Measurements from ENCODE around the gene FHOD1. TPM values are rescaled to one million over a fixed set of nuclear protein-coding genes. Genes with fewer than 3 reads are reported as not detected.

The FHOD1 gene
- total and polyA plus RNA-seq, 2 of the 4 experiments (the other 2 are of a cell fraction) = 13.8 to 64.0 TPM

DNA sequence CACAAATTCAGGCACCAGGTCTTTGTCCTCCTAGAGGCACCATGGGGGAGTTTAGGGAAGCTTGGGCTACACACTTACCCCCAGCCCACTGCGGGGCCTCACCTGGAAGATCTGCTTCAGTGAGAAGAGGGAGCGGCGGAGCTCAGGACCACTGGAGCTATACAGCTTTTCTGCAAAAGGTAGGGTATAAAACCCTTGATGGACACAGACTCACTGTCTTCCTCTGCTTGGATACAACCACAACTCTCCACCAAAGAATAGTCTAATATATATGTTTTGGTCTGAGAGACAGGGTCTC, 9.1 kb downstream of the FHOD1 start:
- Histone ChIP-seq H3K56ac (ENCODE audit: extremely low read depth, insufficient read depth, low read length) (no peak overlapping the region), H2BK5ac (ENCODE audit: low read depth, low read length, poor library complexity, severe bottlenecking) (no peak overlapping the region), H3K27ac (ENCODE audit: insufficient read depth, low read length) (no peak overlapping the region), H3K9ac (ENCODE audit: low read depth, low read length) (no peak overlapping the region), H3K9me1 (ENCODE audit: insufficient read depth, low read length) (peaks cover 26% of the 10 kb centered on the region), H4K91ac (ENCODE audit: insufficient read depth, low read depth, low read length) (no peak overlapping the region), H3K27me3 (ENCODE audit: control insufficient read depth, insufficient read depth, low read length) (no peaks in the 10 kb centered on the region), H4K8ac (ENCODE audit: low read depth in 2 of 2, low read length in 2 of 2) (no peak overlapping the region), H3K4me2 (ENCODE audit: low read depth, low read length) (no peak overlapping the region), H2BK120ac (ENCODE audit: low read depth, low read length) (no peak overlapping the region), H2BK15ac (ENCODE audit: low read depth, low read length) (no peak overlapping the region), H3K4me3 (ENCODE audit: insufficient read depth, low read depth, low read length) (no peak overlapping the region), H3K4me1 (ENCODE audit: control insufficient read depth, insufficient read depth, low read length) (peaks cover 21% of the 10 kb centered on the region), H3K18ac (ENCODE audit: low read depth, low read length) (no peak overlapping the region), H2AFZ (replicated peaks; ENCODE audit: low read length, poor library complexity) (no peak overlapping the region), H2AK5ac (ENCODE audit: low read depth, low read length) (no peak overlapping the region), H3K79me1 (ENCODE audit: low read depth in 1 of 2, low read length in 2 of 2) (peaks cover 30 to 70% of the 10 kb centered on the region in 2 experiments; a peak in 3 of 4 replicates), H3K36me3 (ENCODE audit: control insufficient read depth, insufficient read depth, low read length) (peaks cover 50% of the 10 kb centered on the region), H3K14ac (replicated peaks; ENCODE audit: low read depth, low read length) (no peak overlapping the region), H4K20me1 (ENCODE audit: insufficient read depth, low read length) (no peaks in the 10 kb centered on the region; the same call in 1 of the 2 replicates), H3K9me3 (ENCODE audit: control insufficient read depth, insufficient read depth, low read length) (no peaks in the 10 kb centered on the region), H3K23ac (ENCODE audit: low read depth, low read length) (no peak overlapping the region), H2AK9ac (replicated peaks; ENCODE audit: low read depth, low read length, poor library complexity) (no peak overlapping the region), H4K5ac (ENCODE audit: low read depth, low read length) (no peak overlapping the region), H3K4ac (ENCODE audit: low read depth, low read length) (no peak overlapping the region), H2BK20ac (ENCODE audit: low read depth, low read length) (no peak overlapping the region)
- DNase-seq (no peak), ATAC-seq (ENCODE audit: low read depth) (no peak)
- CTCF ChIA-PET = no interaction called here
- POLR2A ChIA-PET (ENCODE audit: unreplicated experiment) = no interaction called here
- intact Hi-C loops (cut with micrococcal nuclease) (no loop called here), in situ Hi-C loops (cut with MboI; ENCODE audit: low sequenced_read_pairs) (no loop called here), dilution Hi-C loops (cut with HindIII; ENCODE audit: low sequenced_read_pairs, unreplicated experiment) (no loop called here)
- no TSS peak for BruUV-seq (replicated peaks)
- no CpG with 5 or more reads among the region's 3 CpGs for WGBS, 2 experiments (ENCODE audit: extremely low coverage in 2 of 2, insufficient read length in 1 of 2)
- TF ChIP-seq FOS (IDR thresholded peaks at IDR 0.05; ENCODE audit: low read depth, low read length) (no peak), POLR2A (IDR thresholded peaks at IDR 0.05; ENCODE audit: low read depth, low read length) (no peak), SMC3 (IDR thresholded peaks at IDR 0.05; ENCODE audit: low read depth, low read length) (no peak), RCOR1 (IDR thresholded peaks at IDR 0.05; ENCODE audit: insufficient replicate concordance, low read length) (no peak), CHD1 (IDR thresholded peaks at IDR 0.05; ENCODE audit: low read depth, low read length) (no peak), BHLHE40 (IDR thresholded peaks at IDR 0.05; ENCODE audit: low read depth, low read length) (no peak), NFE2L2 (IDR thresholded peaks at IDR 0.05; ENCODE audit: low read depth, low read length) (no peak), CEBPB (IDR thresholded peaks at IDR 0.05; ENCODE audit: low read depth, low read length) (no peak), MAZ (IDR thresholded peaks at IDR 0.05; ENCODE audit: borderline replicate concordance, low read depth, low read length) (no peak), RAD21 (IDR thresholded peaks at IDR 0.05; ENCODE audit: low read length) (no peak), MXI1 (IDR thresholded peaks at IDR 0.05; ENCODE audit: borderline replicate concordance, low read depth, low read length) (no peak), RFX5 (IDR thresholded peaks at IDR 0.05; ENCODE audit: low read depth, low read length) (no peak), MAFK (IDR thresholded peaks at IDR 0.05; ENCODE audit: low read depth, low read length) (no peak)
- TF ChIP-seq, protein P1, sequence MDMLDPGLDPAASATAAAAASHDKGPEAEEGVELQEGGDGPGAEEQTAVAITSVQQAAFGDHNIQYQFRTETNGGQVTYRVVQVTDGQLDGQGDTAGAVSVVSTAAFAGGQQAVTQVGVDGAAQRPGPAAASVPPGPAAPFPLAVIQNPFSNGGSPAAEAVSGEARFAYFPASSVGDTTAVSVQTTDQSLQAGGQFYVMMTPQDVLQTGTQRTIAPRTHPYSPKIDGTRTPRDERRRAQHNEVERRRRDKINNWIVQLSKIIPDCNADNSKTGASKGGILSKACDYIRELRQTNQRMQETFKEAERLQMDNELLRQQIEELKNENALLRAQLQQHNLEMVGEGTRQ (IDR thresholded peaks at IDR 0.05; ENCODE audit: low read depth, low read length) = no peak
- TF ChIP-seq, protein P2, sequence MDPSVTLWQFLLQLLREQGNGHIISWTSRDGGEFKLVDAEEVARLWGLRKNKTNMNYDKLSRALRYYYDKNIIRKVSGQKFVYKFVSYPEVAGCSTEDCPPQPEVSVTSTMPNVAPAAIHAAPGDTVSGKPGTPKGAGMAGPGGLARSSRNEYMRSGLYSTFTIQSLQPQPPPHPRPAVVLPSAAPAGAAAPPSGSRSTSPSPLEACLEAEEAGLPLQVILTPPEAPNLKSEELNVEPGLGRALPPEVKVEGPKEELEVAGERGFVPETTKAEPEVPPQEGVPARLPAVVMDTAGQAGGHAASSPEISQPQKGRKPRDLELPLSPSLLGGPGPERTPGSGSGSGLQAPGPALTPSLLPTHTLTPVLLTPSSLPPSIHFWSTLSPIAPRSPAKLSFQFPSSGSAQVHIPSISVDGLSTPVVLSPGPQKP (IDR thresholded peaks at IDR 0.05; ENCODE audit: borderline replicate concordance, low read depth, low read length) = no peak
- TF ChIP-seq, protein P3, sequence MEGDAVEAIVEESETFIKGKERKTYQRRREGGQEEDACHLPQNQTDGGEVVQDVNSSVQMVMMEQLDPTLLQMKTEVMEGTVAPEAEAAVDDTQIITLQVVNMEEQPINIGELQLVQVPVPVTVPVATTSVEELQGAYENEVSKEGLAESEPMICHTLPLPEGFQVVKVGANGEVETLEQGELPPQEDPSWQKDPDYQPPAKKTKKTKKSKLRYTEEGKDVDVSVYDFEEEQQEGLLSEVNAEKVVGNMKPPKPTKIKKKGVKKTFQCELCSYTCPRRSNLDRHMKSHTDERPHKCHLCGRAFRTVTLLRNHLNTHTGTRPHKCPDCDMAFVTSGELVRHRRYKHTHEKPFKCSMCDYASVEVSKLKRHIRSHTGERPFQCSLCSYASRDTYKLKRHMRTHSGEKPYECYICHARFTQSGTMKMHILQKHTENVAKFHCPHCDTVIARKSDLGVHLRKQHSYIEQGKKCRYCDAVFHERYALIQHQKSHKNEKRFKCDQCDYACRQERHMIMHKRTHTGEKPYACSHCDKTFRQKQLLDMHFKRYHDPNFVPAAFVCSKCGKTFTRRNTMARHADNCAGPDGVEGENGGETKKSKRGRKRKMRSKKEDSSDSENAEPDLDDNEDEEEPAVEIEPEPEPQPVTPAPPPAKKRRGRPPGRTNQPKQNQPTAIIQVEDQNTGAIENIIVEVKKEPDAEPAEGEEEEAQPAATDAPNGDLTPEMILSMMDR (conservative IDR thresholded peaks at IDR 0.05; ENCODE audit: low read depth, low read length) = no peak
